Measurements from ENCODE around the gene KLHDC8B.

DNA sequence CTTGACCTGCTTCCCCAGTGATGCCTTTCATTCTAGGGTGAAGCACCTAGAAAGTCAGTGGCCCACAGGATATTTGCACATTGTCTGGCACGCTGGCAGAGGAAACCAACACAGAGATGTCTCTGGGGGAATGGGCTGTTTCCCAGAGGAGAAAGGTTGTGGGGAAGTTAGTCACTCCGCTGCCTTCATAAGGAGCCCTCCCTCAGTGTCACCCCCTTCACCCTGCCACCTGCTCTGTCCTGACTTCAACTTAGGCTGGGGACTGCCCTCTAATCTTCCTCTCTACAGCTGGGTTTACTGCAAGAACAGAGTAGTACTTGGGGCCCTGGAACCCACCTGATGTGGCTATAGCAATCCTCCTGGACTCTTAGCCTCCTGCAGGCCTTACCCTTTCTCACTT lies 5.7 kb downstream of the KLHDC8B start:
- TF ChIP-seq, protein P1, sequence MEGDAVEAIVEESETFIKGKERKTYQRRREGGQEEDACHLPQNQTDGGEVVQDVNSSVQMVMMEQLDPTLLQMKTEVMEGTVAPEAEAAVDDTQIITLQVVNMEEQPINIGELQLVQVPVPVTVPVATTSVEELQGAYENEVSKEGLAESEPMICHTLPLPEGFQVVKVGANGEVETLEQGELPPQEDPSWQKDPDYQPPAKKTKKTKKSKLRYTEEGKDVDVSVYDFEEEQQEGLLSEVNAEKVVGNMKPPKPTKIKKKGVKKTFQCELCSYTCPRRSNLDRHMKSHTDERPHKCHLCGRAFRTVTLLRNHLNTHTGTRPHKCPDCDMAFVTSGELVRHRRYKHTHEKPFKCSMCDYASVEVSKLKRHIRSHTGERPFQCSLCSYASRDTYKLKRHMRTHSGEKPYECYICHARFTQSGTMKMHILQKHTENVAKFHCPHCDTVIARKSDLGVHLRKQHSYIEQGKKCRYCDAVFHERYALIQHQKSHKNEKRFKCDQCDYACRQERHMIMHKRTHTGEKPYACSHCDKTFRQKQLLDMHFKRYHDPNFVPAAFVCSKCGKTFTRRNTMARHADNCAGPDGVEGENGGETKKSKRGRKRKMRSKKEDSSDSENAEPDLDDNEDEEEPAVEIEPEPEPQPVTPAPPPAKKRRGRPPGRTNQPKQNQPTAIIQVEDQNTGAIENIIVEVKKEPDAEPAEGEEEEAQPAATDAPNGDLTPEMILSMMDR (IDR thresholded peaks at IDR 0.05; ENCODE audit: poor library complexity): no peak
- TF ChIP-seq EZH2 (IDR thresholded peaks at IDR 0.05; ENCODE audit: borderline replicate concordance): no peak

Measured in hepatocyte (in vitro differentiated cells).